Non-pigmented ciliary epithelial cell (primary cell): ENCODE results near the gene AFAP1L1.
A peak's percentile ranks its signal among the peaks of the same experiment; 100 is the strongest.

Experiments
- DNase-seq: peaks from one replicate; pipeline ENCODE4 v3.0.0-alpha.2; 2010; ENCODE audit warnings: low read depth

AFAP1L1 gene

GRCh38 chr5:149315753-149316152 lies 44.1 kb downstream of the AFAP1L1 start:
- DNase-seq, result no peak

- no peak for DNase-seq
Observed at GRCh38 chr5:149317281-149318048, 45.8 kb downstream of the AFAP1L1 start.

DNA sequence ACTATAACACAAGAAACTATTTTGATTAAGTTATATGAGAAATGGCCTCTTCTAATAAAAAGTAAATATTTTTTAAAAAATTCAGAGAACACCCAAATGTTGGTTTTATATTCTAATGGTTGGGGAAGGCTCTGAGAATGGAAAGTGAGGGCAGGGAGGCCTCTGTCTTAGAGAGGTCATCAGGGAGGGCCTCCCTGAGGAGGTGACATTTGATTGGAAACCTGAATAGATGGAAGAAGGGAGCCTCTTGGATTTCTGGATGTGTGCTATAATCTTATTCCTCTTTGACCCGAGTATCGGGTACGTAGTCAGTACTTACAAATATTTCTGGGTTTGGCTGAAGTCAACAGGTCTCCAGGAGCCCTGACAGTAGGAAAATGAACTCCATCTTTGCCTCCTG lies 47.5 kb downstream of the AFAP1L1 start:
- DNase-seq, result no peak

DNA sequence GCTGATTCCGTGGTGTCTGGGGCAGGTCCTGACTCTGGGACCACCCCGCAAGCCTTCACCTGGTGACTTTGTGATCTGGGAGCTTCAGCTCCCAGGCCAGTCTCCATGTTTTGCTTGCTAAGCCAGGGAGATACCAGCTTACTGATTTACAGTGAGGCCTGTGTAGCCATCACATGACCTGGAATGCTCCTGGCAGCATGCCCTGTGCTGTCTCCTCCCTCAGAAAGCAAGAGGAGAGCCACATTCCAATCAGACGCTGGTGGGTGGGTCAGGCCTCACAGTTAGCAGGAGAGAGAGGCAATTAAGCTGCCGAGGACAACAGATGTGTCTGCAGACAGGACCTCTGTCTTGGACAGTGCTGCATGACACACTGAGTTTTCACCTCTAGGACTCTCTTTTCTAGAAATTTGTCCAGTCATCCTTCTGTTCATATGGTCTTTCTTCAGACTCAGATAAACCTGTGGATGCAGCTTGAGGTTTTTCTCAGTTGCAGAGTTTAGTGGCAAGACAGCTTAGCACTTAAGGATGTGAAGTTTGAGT lies 49.2 kb downstream of the AFAP1L1 start:
- peak; percentile 80 for DNase-seq

- DNase-seq, result no peak
Observed at GRCh38 chr5:149322518-149322917, 50.9 kb downstream of the AFAP1L1 start.

DNA sequence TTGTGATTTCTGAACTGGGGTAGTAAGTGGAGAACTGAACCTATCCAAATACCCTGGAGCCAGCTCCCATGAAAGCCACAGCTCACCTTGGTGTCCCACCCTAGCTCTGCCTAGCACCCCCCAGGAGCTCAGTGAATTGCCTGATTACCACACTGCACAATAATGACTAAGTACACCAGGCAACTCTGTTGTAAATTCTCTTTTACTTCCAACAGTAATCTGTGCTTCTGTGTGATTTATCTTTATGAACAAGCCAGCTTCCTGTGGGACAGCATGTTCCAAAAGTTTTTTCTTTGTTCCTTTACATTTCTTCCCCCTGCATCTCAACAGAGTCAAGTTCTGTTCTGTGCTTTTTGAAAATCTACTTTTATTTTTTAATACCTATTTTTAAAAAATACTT lies 51.6 kb downstream of the AFAP1L1 start:
- no peak for DNase-seq

DNA sequence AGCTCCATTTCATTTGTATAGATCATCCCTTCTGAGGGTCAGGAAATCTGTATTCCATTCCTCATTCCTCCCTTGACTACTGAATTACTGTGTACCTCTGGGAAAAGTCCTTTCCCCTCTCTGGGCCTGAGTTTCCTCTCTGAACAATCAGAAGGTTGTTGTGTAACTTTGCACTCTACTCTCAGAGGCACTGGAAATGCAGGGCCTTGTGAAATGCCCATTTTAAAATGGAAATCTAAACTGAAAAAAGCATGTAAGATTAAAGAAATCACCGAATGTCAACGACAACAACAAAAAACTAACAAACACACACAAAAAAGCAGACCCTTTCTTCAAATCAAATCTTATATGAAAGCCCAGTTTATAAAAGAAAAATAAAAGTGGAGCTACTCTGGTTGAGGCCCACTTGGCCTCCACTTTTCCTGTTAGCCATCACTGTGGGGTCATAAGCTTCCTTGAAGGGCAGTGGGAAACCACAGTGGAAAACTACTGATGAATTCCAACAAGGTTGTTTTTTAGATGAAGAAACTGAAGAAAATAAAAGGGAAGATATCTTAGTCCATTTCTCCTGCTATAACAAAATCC lies 52.1 kb downstream of the AFAP1L1 start:
- DNase-seq, result no peak

DNA sequence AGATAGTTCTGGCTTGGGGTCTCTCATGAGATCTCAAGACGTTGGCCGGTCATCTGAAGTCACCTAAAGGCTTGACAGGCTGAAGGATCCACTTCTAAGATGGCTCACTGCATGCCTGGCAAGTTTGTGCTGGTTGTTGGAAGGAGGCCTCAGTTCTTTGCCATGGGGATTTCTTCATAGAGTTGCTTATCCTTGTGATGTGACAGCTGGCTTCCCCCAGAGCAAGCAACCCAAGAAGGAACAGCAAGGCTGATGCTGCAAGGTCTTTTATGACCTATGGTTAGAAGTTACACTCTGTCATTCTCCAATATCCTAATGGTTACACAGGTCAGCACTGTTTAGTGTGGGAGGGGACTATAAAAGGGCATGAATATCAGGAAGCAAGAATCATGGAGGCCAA lies 53.0 kb downstream of the AFAP1L1 start:
- DNase-seq, result no peak

- DNase-seq, result no peak
Observed at GRCh38 chr5:149325166-149325735, 53.6 kb downstream of the AFAP1L1 start.

GRCh38 chr5:149325894-149326293 lies 54.2 kb downstream of the AFAP1L1 start:
- DNase-seq, result no peak

DNA sequence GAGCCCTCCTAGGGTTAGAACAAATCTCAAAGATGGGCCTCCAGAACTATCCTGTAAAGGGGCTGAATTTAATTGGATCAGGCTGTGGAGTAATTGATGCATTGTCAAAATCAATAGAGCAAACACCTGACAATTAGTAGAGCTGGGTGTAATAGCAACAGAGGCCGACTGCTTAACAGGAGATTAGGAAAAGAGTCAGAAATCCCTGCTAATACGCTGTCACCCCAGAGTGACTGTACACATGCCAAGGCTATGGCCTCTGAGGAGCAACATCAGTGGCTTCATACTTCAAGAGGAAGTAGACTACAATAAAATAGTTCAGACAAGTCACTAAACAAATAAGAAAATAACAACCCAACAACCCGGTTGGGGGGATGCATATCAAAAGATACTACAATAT lies 55.0 kb downstream of the AFAP1L1 start:
- DNase-seq, result no peak

DNA sequence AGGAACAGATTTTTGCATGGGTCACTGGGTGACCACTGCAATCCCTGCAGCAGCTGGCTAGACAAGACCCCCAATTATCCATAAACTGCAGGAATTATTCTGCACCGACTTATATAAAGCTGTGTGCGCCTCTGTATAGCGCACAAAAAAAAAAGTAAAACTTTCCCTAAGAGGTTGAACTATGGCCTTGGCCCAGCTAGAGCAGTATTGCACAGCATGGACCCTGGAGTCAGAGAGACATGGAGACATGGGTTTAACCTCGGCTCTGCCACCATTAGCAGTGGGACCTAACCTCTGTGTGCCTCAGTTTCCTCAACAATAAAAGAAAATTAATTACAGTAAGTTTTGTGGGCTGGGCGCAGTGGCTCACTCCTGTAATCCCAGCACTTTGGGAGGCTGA lies 56.5 kb downstream of the AFAP1L1 start:
- no peak for DNase-seq

- no peak for DNase-seq
Observed at GRCh38 chr5:149333711-149334443, 62.2 kb downstream of the AFAP1L1 start.

DNA sequence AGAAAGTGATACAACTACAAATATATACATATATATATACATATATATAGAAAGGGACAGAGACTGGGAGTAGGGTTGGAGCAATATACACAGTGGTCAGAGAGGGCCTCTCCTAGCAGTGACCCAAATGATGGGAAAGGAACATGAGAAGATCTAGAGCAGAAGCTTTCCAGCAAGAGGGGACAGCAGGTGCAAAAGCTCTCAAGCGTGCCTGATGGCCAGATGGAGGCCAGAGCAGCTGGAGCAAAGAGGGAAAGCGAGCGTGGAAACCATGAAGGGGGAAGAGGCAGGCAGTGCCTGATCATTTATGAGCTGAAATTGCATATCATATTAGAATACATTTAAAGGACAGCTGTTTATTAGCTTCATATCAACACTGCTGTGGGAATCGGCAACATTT lies 66.1 kb downstream of the AFAP1L1 start:
- DNase-seq, result no peak

GRCh38 chr5:149338364-149338763 lies 66.7 kb downstream of the AFAP1L1 start:
- no peak for DNase-seq

GRCh38 chr5:149340920-149341319 lies 69.3 kb downstream of the AFAP1L1 start:
- no peak for DNase-seq

- no peak for DNase-seq
Observed at GRCh38 chr5:149341876-149342275, 70.2 kb downstream of the AFAP1L1 start.

DNA sequence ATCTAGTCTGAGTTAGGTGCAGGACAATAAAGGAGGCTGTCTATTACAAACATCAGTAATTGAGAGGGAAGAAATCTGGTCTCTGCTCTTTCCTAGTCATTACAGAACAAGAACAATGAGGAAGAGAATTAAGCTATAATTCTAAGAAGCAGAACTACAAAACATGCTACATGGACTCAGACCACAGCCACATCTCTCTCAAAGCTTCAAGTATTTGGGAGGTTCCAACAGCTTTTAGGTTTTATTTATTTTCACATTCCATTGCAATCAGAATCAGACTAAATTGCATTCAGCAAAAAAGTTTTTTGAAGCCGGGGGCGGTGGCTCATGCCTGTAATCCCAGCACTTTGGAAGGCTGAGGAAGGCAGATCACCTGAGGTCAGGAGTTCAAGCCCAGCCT lies 72.5 kb downstream of the AFAP1L1 start:
- DNase-seq, result no peak

DNA sequence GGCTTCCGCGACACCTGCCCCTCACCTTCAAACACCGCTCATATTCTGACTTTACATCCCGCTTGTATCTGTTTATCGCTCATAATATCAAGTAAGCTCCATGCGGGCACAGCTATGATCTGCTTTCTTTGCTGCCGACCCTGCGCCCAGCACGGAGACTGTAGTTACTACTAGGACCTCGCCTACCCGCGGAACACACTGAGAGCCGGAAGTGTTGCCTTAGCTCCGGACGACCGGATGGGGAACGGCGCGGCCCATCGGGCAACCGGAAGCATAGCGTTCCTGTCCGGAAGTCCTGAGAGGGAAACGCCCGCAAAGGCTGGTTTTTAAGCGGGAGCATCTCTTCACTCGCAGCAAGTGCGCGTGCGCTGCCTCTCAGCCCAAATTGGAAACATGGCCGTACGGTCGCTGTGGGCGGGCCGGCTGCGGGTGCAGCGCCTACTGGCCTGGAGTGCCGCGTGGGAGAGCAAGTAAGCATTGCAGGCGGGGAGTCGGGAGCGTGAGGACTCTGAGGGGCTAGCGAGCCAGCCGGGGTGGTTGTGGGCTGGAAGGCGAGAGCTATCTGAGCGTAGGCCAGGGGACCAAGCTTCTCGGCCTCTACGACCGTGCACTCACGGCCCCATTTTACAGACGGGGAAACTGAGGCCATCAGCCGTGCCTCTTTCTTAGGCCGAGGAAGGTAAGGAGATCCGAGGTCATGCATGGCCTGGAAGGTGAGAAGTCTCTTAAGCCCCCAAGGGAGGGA lies 73.7 kb downstream of the AFAP1L1 start, which contains the start of gene GRPEL2:
GRPEL2 (plus strand) TSS at position 353 of the 745 bp plus-strand sequence; CDS start at position 394, 41 bp downstream.
- peak; percentile 86 for DNase-seq

GRCh38 chr5:149345892-149346222 lies 74.2 kb downstream of the AFAP1L1 start:
- no peak for DNase-seq

DNA sequence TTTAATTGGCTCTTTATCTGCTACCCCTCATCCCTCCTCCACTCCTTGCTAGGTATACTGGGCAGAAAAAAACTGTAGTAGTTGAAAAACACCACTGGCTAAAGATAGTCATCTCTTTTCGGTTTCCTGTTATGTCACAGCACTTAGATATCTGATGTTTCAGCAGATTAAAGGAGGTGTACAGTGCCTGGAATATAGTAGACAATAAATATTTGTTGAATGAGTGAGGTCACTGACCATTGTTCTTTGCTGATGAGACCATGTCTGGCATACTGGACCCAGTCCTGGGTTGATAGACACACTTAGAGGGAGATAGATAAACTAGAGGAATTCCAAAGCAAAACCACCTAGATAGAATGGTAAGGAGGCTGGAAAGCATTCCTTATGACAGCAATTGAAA lies 76.9 kb downstream of the AFAP1L1 start:
- DNase-seq, result no peak

DNA sequence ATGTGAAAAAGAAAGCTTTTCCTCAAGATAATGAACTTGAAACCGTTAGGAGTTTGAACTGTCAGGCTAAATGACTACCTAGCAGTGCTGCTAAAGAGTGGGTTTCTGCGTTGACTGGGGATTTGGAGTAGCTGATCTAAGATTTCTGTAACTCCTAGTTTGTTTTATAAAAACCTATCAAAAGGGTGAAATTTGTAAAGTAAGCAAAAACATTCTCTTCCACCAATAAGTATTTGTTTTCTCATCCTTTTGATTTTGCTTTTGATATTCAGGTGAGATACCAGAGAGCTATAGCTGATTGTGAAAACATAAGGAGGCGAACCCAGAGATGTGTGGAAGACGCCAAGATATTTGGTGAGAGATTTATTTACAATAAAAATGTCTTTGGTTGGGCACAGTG lies 77.7 kb downstream of the AFAP1L1 start:
- no peak for DNase-seq
